Adrenal gland (tissue), 5 donors: ENCODE data around the gene TNNT2.

ENCODE experiments used
- CTCF ChIP-seq, 6 experiments: fragments of 450-650 bp in 4 of 6; fragments of 200-600 bp in 2 of 6; sonication (generic) in 1 of 6; IDR thresholded peaks; 1 replicate in 5 of 6; 2 replicates in 1 of 6; pipeline versions ENCODE4 v1.5.1 to v1.8.0; 2016 to 2021; ENCODE audit warnings: antibody characterized with exemption in 6 of 6, mild to moderate bottlenecking in 2 of 6, moderate library complexity in 1 of 6
- POLR2A ChIP-seq, 2 donors: fragments of 450-650 bp; IDR thresholded peaks; one replicate each; pipeline ENCODE4 v1.6.1; 2017; ENCODE audit warnings: antibody characterized with exemption in 2 of 2, mild to moderate bottlenecking in 2 of 2, moderate library complexity in 1 of 2
- donor health status: DM: no; HTN: no; CAD: no.

DNA sequence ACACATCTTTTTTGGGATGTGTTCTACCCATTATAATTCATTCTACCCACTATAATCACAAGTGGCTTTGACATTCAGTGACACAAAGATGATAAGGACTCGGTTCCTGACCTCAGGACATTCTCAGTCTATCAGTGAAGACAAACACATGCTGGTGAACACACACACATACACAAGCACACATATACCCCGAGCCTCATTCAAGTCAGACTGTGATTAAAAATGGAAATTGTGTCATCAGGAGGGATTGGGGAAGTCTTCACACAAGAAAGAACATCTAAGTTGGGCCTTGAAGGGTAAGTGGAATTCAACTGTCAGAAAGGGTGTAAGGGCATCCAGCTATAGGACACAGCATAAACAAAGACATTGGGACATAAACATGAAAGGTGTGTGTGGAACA, 24.2 kb upstream of the TNNT2 start:
- no peak for TF ChIP-seq CTCF (IDR thresholded peaks at IDR 0.05)
- no peak for TF ChIP-seq POLR2A (IDR thresholded peaks at IDR 0.05)
